GM18511 (cell line): ENCODE data around the gene FBXO42.
A peak's percentile ranks its signal among the peaks of the same experiment; 100 is the strongest.
"Not testable (repeated sequence)": the region's sequence is repeated elsewhere in the genome, so short reads cannot be mapped to it uniquely, and the experiment has no call there.

Source experiments
- ATAC-seq: cut with Tn5 transposase; IDR thresholded peaks from one replicate; pipeline ENCODE4 v1.9.1; 2021; ENCODE audit warnings: mild to moderate bottlenecking, moderate library complexity; ENCODE audit not compliant: unreplicated experiment

The FBXO42 gene

GRCh38 chr1:16222716-16223115 lies 129.6 kb downstream of the FBXO42 start:
- not testable (repeated sequence) for ATAC-seq

- no peak for ATAC-seq
These were observed 130.8 kb downstream of the FBXO42 start for GRCh38 chr1:16221499-16221898.

- no peak for ATAC-seq
These were observed 132.2 kb downstream of the FBXO42 start for GRCh38 chr1:16219968-16220500.

- ATAC-seq, result no peak
These were observed 133.6 kb downstream of the FBXO42 start for GRCh38 chr1:16218674-16219071.

GRCh38 chr1:16218014-16218673 lies 134.1 kb downstream of the FBXO42 start:
- ATAC-seq, result no peak

- peak; percentile 86 for ATAC-seq
These were observed 135.1 kb downstream of the FBXO42 start for GRCh38 chr1:16217061-16217785.

- no peak for ATAC-seq
These were observed 136.2 kb downstream of the FBXO42 start for GRCh38 chr1:16215882-16216753.

- not testable (repeated sequence) for ATAC-seq
These were observed 137.0 kb downstream of the FBXO42 start for GRCh38 chr1:16215240-16215639.

- ATAC-seq, result not testable (repeated sequence)
These were observed 138.7 kb downstream of the FBXO42 start for GRCh38 chr1:16213544-16213943.

- no peak for ATAC-seq
These were observed 139.3 kb downstream of the FBXO42 start for GRCh38 chr1:16213013-16213412.

- ATAC-seq, result no peak
These were observed 139.9 kb downstream of the FBXO42 start, which contains the start of gene ARHGEF19 for GRCh38 chr1:16212251-16212961. Gene ARHGEF19, minus strand, starts transcription at chr1:16212652. Its CDS starts 3,598 bp downstream, at chr1:16209054.

GRCh38 chr1:16211824-16212223 lies 140.5 kb downstream of the FBXO42 start:
- ATAC-seq, result no peak

GRCh38 chr1:16210581-16210980 lies 141.7 kb downstream of the FBXO42 start:
- no peak for ATAC-seq

GRCh38 chr1:16209847-16210407 lies 142.4 kb downstream of the FBXO42 start:
- ATAC-seq, result no peak

- ATAC-seq, result no peak
These were observed 143.0 kb downstream of the FBXO42 start for GRCh38 chr1:16209132-16209846.

- no peak for ATAC-seq
These were observed 143.9 kb downstream of the FBXO42 start for GRCh38 chr1:16208270-16208987.

GRCh38 chr1:16207318-16208269 lies 144.7 kb downstream of the FBXO42 start:
- no peak for ATAC-seq
